ENCODE data around the gene ANK2. TPM values are rescaled to one million over a fixed set of nuclear protein-coding genes. Genes with fewer than 3 reads are reported as not detected.

The ANK2 gene
- total RNA-seq = 10 to 100 TPM; 23.1 to 61.2 TPM
- 1 to 10 TPM; 1.1 to 1.9 TPM for polyA plus RNA-seq
- long read RNA-seq, donor 1 = 0 reads
- long read RNA-seq, donor 2 = 0 reads
- long read RNA-seq, donor 3 = 0 reads
- long read RNA-seq, donor 4 = 0 reads
- long read RNA-seq, donor 5 = 0 reads

- H3K4me3 ChIP-seq = no peak within 1 kb of the TSS
- H3K9ac ChIP-seq (ENCODE audit: insufficient read depth in 1 of 2, low read length in 2 of 2) = no peak within 1 kb of the TSS
- ATAC-seq (ENCODE audit: insufficient read depth, low FRiP score) = no peak
- H3K27me3 ChIP-seq (ENCODE audit: control insufficient read depth in 3 of 3, insufficient read depth in 3 of 3, low read length in 2 of 3) = no peaks in the 10 kb centered on the region
- H3K9me3 ChIP-seq (ENCODE audit: control insufficient read depth in 4 of 4, insufficient read depth in 3 of 4, low read length in 3 of 4) = peaks cover 0 to 2% (median under 1%) of the 10 kb centered on the region in 4 donors
- peak; percentile 32 to 70 (median 47) for DNase-seq
- peaks cover 0 to 7% (median 0%) of the 10 kb centered on the region in 5 donors for H3K4me1 ChIP-seq (ENCODE audit: control insufficient read depth in 5 of 5, insufficient read depth in 5 of 5, low read length in 5 of 5)
- 19 to 30% methylated on average over 20 of the region's 20 CpGs for WGBS, 2 donors
- H3K36me3 ChIP-seq (ENCODE audit: control insufficient read depth in 4 of 4, insufficient read depth in 4 of 4, low read length in 4 of 4) = no peaks in the 10 kb centered on the region
- TF ChIP-seq CTCF (IDR thresholded peaks at IDR 0.05; ENCODE audit: control extremely low read depth, extremely low read depth) = no peak
- no peak within 1 kb of the TSS for H3K27ac ChIP-seq (ENCODE audit: low read depth in 1 of 2, low read length in 1 of 2)
Measured at GRCh38 chr4:113049421-113050370, at the start of gene ANK2. Gene ANK2, plus strand, starts transcription at chr4:113049653. Its CDS starts 76 bp downstream, at chr4:113049729.

GRCh38 chr4:113003841-113004240 is 45.6 kb upstream of the ANK2 start:
- Histone ChIP-seq H3K4me1 (ENCODE audit: control insufficient read depth in 5 of 5, insufficient read depth in 5 of 5, low read length in 5 of 5) (no peaks in the 10 kb centered on the region), H3K4me3 (no peak overlapping the region), H3K36me3 (ENCODE audit: control insufficient read depth in 4 of 4, insufficient read depth in 4 of 4, low read length in 4 of 4) (no peaks in the 10 kb centered on the region), H3K27ac (ENCODE audit: low read depth in 1 of 2, low read length in 1 of 2) (no peak overlapping the region), H3K9ac (ENCODE audit: insufficient read depth in 1 of 2, low read length in 2 of 2) (no peak overlapping the region), H3K27me3 (ENCODE audit: control insufficient read depth in 3 of 3, insufficient read depth in 3 of 3, low read length in 2 of 3) (no peaks in the 10 kb centered on the region), H3K9me3 (ENCODE audit: control insufficient read depth in 4 of 4, insufficient read depth in 3 of 4, low read length in 3 of 4) (no peaks in the 10 kb centered on the region)
- ATAC-seq (ENCODE audit: insufficient read depth, low FRiP score) (no peak), DNase-seq (no peak)
- TF ChIP-seq CTCF (IDR thresholded peaks at IDR 0.05; ENCODE audit: control extremely low read depth, extremely low read depth) = no peak
- WGBS, 2 donors = 80 to 87% methylated on average over 2 of the region's 2 CpGs

- ATAC-seq (ENCODE audit: insufficient read depth, low FRiP score) = no peak
- no peak for TF ChIP-seq CTCF (IDR thresholded peaks at IDR 0.05; ENCODE audit: control extremely low read depth, extremely low read depth)
- no peaks in the 10 kb centered on the region for H3K4me1 ChIP-seq (ENCODE audit: control insufficient read depth in 5 of 5, insufficient read depth in 5 of 5, low read length in 5 of 5)
- no peak overlapping the region for H3K4me3 ChIP-seq
- no peaks in the 10 kb centered on the region for H3K36me3 ChIP-seq (ENCODE audit: control insufficient read depth in 4 of 4, insufficient read depth in 4 of 4, low read length in 4 of 4)
- H3K27me3 ChIP-seq (ENCODE audit: control insufficient read depth in 3 of 3, insufficient read depth in 3 of 3, low read length in 2 of 3) = no peaks in the 10 kb centered on the region
- no peak for DNase-seq
- no peak overlapping the region for H3K27ac ChIP-seq (ENCODE audit: low read depth in 1 of 2, low read length in 1 of 2)
- no peak overlapping the region for H3K9ac ChIP-seq (ENCODE audit: insufficient read depth in 1 of 2, low read length in 2 of 2)
- 76 to 86% methylated on average over 4 of the region's 4 CpGs for WGBS, 2 donors
- H3K9me3 ChIP-seq (ENCODE audit: control insufficient read depth in 4 of 4, insufficient read depth in 3 of 4, low read length in 3 of 4) = no peaks in the 10 kb centered on the region
Measured at GRCh38 chr4:113004655-113005054, 44.8 kb upstream of the ANK2 start.
